ENCODE measurements around the gene SLC25A21. TPM values are rescaled to one million over a fixed set of nuclear protein-coding genes. Genes with fewer than 3 reads are reported as not detected.
A peak's percentile ranks its signal among the peaks of the same experiment; 100 is the strongest.

SLC25A21 gene
- total and polyA plus RNA-seq, 2 donors (not counting 1 experiment from before 2014, with no cell fraction given) = 0.50 to 0.62 TPM

- H3K4me2 ChIP-seq (ENCODE audit: extremely low read depth, insufficient read depth, low read length) = peak overlapping the region; percentile 59
- no peak for DNase-seq (ENCODE audit: low read depth in 2 of 2)
- no peak for TF ChIP-seq CTCF (conservative IDR thresholded peaks at IDR 0.05 in 1 of 2, IDR thresholded peaks at IDR 0.05 in 1 of 2; ENCODE audit: low read depth in 1 of 2, low read length in 2 of 2)
- TF ChIP-seq EZH2 (IDR thresholded peaks at IDR 0.05; ENCODE audit: low read length, missing control alignments) = peak; percentile 81
- no peaks in the 10 kb centered on the region for H3K9me3 ChIP-seq (ENCODE audit: control insufficient read depth, insufficient read depth, low read depth, low read length)
- H3K4me1 ChIP-seq (ENCODE audit: control insufficient read depth, extremely low read depth, insufficient read depth, low read length) = no peaks in the 10 kb centered on the region
- peaks cover 92% of the 10 kb centered on the region for H3K27me3 ChIP-seq (ENCODE audit: control insufficient read depth, insufficient read depth, low read length)
- H3K4me3 ChIP-seq (replicated peaks in 1 of 4; ENCODE audit: control extremely low read depth in 1 of 4, insufficient read depth in 1 of 4, low read depth in 3 of 4, low read length in 4 of 4) = peak overlapping the region in 1 of 4 experiments; percentile 36
- no peak overlapping the region for H3K9ac ChIP-seq (ENCODE audit: insufficient read depth, low read length)
- no peaks in the 10 kb centered on the region for H3K36me3 ChIP-seq (ENCODE audit: control insufficient read depth, insufficient read depth, low read length)
- H4K20me1 ChIP-seq (ENCODE audit: control insufficient read depth, extremely low read depth, insufficient read depth, low read length) = no peaks in the 10 kb centered on the region
- H2AFZ ChIP-seq (ENCODE audit: low read length) = no peak overlapping the region
- no peaks in the 10 kb centered on the region for H3K79me2 ChIP-seq (ENCODE audit: control insufficient read depth, insufficient read depth, low read length)
- no peak overlapping the region for H3K27ac ChIP-seq (ENCODE audit: insufficient read depth, low read length)
Measured at GRCh38 chr14:36660736-36661505, 511.5 kb downstream of the SLC25A21 start.

GRCh38 chr14:36659822-36660735 is 512.3 kb downstream of the SLC25A21 start:
- H3K9ac ChIP-seq (ENCODE audit: insufficient read depth, low read length) = no peak overlapping the region
- no peak overlapping the region for H3K4me3 ChIP-seq (replicated peaks in 1 of 4; ENCODE audit: control extremely low read depth in 1 of 4, insufficient read depth in 1 of 4, low read depth in 3 of 4, low read length in 4 of 4)
- no peaks in the 10 kb centered on the region for H3K9me3 ChIP-seq (ENCODE audit: control insufficient read depth, insufficient read depth, low read depth, low read length)
- H4K20me1 ChIP-seq (ENCODE audit: control insufficient read depth, extremely low read depth, insufficient read depth, low read length) = no peaks in the 10 kb centered on the region
- H3K27ac ChIP-seq (ENCODE audit: insufficient read depth, low read length) = no peak overlapping the region
- H3K36me3 ChIP-seq (ENCODE audit: control insufficient read depth, insufficient read depth, low read length) = no peaks in the 10 kb centered on the region
- no peaks in the 10 kb centered on the region for H3K79me2 ChIP-seq (ENCODE audit: control insufficient read depth, insufficient read depth, low read length)
- no peak overlapping the region for H3K4me2 ChIP-seq (ENCODE audit: extremely low read depth, insufficient read depth, low read length)
- no peak for DNase-seq (ENCODE audit: low read depth in 2 of 2)
- H3K4me1 ChIP-seq (ENCODE audit: control insufficient read depth, extremely low read depth, insufficient read depth, low read length) = no peaks in the 10 kb centered on the region
- peaks cover 95% of the 10 kb centered on the region for H3K27me3 ChIP-seq (ENCODE audit: control insufficient read depth, insufficient read depth, low read length)
- H2AFZ ChIP-seq (ENCODE audit: low read length) = no peak overlapping the region
- TF ChIP-seq CTCF (conservative IDR thresholded peaks at IDR 0.05 in 1 of 2, IDR thresholded peaks at IDR 0.05 in 1 of 2; ENCODE audit: low read depth in 1 of 2, low read length in 2 of 2) = no peak
- TF ChIP-seq EZH2 (IDR thresholded peaks at IDR 0.05; ENCODE audit: low read length, missing control alignments) = peak; percentile 73
